ENCODE data around the gene GNAZ. TPM values are rescaled to one million over a fixed set of nuclear protein-coding genes. Genes with fewer than 3 reads are reported as not detected.

GNAZ gene
- polyA plus RNA-seq, 1 donor = 4.7 TPM

DNA sequence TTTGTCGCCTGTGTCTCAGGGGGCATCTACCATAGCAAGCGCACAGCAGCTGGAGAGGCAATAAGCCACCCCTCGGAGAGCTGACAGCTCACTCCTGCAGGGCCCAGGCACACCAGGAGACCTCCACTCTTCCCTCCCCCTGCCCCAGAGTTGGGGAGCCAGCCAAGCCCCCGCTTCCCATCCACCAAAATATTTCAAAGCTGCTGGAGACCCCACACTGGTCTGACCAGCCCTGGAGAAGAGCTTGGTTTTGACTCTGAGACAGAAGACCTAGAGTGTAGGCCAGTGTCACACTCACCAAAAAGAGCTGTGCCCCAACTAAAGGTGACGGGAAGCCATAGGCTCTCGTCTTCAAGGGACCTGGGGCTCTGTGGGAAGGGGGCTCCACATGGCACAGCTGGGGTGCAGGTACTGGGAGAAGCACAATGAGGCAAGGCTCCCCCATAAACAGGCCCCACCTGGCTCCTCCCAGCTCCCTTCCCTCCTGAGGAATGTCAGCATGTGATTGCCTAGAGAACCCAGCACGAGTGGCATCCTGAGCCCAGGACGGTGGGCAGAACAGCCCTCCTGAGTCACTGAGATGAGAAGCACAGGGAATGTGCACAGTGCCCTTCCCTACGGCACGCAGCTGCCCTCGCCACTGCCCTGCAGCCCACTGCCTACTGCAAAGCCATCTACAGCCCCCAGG is 5.8 kb upstream of the GNAZ start:
- DNase-seq = no peak

GRCh38 chr22:23065069-23065451 is 5.3 kb upstream of the GNAZ start:
- DNase-seq = no peak

DNA sequence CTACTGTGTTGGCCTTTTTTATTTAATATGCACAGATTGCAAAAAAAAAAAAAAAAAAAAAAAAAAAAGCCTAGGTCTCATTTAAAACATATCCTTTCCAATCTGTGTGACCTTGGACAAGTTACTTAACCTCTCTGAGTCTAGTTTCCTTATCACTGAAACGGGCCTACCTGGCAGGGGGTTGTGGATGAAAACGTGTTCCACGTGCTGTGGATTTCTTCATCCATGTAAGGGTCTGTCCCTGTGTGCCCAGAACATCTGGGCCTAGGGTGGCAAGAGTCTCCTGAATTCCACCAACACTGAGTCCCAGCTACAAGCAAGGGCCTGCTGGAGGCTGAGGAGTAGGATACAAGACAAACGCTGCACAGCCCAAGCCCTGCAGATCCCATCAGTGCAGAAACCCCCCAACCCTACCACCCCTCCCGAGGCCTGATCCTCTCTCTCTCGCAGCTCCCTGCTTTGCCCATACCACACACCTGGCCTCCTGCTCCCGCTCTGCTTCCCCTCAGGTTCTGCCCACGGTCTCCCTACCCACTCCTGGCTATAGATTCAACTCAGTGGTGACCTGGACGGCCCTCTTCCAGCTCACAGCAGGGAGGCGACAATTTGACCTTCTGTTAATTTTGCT is 4.7 kb upstream of the GNAZ start:
- DNase-seq = no peak

DNA sequence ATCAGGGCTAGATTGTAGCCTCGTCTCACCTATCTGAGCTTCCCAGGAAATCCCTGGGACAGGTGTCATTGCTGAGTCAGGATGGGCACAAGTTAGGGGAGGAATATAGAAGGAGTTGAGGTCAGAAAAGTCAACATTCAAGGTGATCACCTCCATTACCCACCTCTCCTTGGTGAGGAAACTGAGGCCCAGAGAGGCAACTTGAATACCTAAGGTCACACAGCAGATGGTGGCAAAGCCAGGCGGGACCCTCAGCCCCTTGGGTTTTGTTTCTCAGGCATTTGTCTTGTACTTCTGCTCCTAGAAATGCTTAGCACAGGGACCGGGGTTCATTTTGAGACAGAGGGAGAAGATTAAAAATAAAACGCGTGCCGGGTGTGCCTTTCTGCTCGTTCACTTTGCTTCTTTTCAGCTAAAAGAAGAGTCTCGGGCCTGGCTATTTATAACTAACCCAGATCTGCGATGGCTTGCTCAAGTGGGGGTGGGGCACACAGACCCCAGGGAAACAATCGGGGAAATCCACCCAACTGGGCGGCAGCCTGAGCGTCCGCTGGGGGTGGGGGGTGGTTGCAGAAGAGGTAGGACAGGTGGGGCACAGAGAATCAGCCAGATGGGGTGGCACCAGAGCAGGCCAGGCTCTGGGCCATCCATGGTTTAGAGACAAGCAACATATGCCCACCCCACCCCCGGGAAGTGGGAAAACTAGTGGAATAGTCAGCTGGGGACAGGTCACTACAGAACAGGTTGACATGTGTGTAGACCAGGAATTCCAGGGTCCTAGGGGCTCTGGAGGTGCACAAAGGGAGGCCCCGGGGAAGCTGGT is 3.9 kb upstream of the GNAZ start:
- DNase-seq = no peak

- DNase-seq = no peak
Observed at GRCh38 chr22:23067023-23067650, 3.2 kb upstream of the GNAZ start.

- DNase-seq = no peak
Observed at GRCh38 chr22:23067691-23068090, 2.6 kb upstream of the GNAZ start.

DNA sequence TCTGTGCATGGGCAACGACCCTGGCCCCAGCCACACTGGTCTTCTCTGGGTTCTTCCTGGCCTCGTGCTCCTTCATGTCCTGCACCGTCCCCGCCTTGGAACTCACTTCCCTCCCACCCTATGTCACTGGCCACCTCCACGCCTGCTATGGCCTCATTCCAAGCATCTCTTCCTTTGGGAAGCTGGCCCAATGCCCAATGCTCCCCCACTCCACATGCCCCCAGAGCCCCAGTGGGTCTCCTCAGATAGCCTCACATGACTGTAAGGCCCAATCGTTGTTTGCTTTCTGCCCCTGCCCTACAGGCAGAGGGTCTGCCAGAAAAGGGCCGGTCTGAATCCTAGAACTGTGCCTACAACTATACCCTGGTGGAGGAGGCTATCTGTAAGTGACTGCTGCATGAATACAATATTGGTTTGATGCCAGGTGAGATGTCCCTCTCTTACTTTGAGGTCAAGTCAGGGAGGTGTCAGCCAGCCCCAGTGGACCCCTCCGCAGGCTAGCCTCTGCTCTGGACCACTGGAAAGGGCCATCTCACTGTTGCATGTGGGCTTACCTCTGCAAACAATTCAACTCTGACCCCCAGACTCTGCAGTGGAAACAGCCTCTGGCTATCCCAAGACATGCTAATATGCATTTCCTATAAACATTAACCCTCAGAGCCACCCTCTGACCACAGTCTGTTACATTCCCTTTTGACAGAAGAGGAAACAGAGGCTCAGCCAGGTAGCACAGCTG is 2.1 kb upstream of the GNAZ start:
- DNase-seq = no peak

- no peak for DNase-seq
Observed at GRCh38 chr22:23068832-23069385, 1.4 kb upstream of the GNAZ start.

DNA sequence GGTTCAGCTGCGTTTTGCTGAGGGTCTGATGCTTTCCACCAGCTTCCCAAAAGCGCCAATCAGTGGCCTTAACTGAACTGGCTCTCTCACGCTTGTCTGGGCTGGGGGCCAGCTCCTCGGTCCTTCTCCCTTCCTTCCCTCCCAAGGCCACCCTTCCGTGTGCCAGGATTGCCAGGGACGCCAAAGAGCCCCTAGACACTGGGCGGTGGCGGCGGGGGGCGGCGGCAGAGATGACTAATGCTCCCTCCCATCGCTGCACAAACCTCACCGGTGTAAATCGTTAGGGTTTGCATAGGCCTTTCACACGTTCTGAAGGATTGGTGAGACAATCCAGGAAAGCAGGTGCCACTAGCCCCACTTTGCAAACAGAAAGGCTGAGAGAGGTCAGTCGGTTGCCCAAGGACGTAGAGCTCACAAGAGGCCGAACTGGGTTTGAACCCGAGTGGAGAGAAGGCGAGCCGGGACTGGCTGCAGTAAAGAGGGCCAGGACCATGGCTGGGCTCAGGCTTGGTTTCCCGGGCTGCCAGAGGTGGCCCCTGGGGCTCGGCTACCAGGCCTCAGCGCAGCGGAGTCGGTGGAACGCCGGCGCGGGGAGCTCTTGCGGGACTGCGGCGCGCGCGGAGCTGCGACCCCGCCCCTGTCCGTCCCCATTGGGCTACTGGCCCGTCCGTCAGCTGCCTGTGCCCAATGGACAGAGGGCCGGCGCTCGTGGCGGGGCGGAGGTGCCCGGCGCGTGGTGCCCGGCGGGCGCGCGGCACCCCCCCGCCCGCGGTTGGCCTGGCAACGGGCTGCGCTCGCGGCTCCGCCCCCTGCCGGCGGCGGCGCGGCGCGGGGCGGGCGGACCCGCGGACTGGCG is 589 bp upstream of the GNAZ start:
- peak; percentile 77 for DNase-seq

DNA sequence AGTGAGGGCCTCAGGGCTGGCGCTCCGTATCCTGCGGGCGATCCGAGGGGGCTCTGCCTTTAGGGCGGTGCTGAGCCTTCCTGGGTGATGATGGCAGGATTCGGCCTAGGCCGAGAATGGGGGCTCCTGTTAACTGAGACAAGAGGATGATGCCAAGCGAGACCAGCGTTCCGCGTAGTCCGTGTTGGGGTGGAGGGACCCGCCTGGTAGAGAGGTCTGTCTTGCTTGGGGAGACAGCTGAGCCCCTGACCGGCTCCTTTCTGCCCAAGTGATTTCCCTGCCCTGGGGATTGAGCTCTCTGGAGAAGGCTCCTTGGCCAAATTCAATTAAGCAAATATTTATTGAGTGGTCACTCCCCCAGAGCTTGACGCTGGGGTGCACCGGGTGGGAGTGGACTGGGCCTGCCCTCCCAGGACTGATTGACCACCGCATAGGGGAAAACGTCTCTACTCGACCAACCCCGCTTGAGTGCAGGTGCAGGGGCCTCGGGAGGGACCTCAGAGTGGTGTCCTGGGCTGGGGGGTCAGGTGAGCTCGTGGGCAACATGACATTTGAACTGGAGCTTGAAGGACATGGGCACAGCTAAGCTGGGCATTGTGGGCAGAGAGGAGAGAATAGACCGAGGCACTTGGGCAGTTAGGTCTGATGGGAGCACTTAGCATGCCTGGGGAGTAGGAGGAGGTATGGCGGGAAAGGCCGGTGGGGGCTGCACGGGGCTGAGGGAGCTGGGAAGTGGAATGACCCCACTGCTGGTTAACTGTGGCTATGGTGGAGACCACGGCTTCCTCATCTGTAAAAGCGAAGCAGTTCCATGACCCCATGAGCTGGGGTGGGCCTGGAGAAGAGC is 1.1 kb downstream of the GNAZ start:
- DNase-seq = no peak

DNA sequence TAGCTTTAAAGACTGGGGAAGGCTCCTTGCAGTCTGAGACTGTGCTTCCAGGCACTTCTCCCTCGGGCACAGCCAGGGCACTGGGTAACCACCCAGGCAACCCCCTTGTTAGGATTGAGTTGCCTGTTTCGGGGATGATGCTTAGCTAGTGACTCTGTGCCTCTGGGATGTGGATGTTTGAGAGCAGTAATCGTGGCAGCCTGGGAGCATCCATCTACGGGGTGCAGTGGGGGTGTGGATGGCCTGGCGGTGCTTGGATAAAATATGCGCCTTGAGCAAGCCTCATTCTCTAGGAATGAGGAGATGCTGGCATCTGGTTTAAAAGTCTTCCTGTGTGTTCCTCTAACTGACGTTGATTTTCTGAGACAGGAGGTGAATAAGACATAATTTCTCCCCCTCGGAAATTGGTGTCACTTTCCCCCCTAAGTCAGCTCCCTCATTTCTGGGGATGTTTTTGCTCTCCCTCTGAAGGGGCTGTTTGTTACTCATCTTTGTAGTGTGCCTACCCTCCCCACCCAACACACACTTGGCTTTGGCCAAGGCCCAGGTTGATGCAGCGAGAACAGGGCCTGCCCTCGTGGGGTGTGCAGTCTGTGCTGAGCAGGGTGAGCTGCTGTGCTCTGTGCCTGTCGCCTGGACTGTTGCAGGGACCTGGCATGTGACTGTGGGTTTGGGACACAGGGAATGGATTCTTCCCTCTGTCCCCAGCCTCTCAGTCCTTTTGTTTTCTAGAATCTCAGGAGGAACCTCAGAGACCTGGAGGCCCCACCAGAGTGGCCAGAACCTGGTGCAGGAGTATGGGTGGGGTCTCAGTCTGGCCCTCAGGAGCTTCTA is 2.0 kb downstream of the GNAZ start:
- no peak for DNase-seq

GRCh38 chr22:23072911-23073491 is 2.7 kb downstream of the GNAZ start:
- DNase-seq = no peak

DNA sequence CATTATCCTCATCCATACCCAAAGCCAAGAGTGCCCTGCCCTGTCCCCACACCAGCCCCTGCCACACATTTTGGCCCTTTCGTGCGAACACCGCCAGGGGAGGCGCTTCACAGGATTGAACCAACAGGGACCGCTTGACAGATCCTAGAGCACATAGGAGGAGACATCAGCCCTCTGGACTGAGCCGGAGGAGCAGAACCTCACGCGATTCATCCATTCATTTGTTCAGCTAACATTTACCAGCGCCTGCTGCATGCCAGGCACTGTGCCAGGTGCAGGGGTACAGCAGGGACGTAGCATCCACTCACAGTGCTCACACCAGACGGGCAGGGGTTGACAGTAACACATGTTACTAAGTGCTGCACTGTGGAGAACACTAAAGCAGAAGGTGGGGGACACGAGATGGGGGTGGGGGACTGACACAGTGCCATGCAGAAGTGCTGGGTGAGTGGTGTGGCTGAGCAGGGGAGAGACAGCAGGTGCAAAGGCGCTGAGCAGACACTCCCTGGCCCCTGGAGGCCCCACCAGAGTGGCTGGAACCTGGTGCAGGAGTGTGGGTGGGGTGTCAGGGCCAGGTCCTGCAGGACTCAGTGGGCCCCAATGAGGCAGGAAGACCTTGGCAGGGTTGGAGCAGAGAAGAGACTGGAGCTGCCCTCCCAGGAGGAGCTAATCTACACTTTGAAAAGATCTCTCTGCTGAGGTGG is 3.4 kb downstream of the GNAZ start:
- no peak for DNase-seq

- no peak for DNase-seq
Observed at GRCh38 chr22:23074451-23074850, 4.1 kb downstream of the GNAZ start.

DNA sequence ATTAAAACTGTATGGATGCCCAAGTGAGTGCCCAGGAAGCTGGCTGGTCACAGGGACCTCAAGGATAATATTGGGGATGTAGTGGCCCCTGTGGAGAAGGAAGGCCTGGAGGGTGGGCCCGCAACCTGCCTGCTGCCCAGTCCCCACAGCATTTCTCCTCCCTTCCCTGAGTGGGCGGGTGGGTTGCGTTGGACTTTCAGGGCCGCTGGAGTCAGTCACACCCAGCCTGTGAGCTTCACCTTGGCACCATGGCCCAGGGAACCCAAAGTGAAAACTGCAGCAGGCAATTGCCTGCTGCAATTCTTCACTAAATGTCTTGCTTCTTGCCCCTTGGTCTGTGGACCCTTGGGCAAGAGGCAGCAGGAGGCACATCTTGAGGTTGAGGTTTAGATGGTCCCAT is 4.7 kb downstream of the GNAZ start:
- no peak for DNase-seq

DNA sequence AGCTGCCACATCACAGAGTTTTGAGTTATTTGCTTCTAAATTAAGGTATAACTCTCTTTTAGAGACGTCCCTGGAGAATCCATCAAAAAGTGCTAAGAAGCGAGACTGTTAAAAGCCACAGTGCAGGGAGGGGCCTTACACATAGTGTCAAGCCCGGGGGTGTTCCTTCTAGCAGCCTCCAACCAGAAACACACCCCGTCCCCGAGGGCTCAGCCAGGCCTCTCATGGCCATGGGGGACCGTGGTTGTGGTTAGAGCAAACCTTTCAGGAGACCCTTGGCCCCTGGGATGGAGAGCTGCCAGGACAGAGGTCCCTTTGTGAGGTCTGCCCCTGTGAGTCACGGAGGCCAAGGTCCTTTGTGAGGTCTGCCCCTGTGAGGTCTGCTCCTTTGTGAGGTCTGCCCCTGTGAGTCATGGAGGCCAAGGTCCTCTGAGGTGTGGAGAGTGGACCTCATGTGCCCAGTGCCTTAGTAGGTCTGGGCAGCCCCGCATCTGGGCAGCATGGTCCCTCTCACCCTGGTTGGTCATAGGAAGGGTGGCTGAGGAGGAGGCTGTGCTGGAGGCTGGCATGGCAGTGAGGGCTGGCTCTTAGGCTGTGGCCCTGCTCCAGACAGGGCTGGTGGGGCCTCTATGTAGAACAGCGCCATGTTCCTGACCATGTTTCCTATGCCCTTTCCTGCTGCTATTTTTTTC is 5.4 kb downstream of the GNAZ start:
- DNase-seq = no peak

- no peak for DNase-seq
Observed at GRCh38 chr22:23076896-23077572, 6.7 kb downstream of the GNAZ start.

All from left kidney (tissue), 2 donors.